HL-60 (cell line): Measurements from ENCODE around the gene NOS1AP.

ENCODE experiments used
- DNase-seq, 2 experiments: peaks; one replicate each; pipeline ENCODE4 v3.0.0-alpha.2; 2010 to 2020; ENCODE audit warnings: low read depth in 1 of 2, low spot score in 1 of 2
- H3K27ac ChIP-seq: fragments of 250-450 bp; sonication (Bioruptor Pico); replicated peaks from 2 replicates; pipeline ENCODE4 v1.5.1; 2020; ENCODE audit warnings: mild to moderate bottlenecking, moderate library complexity
- H3K27me3 ChIP-seq: fragments of 250-450 bp; sonication (Bioruptor Pico); 2 replicates; pipeline ENCODE4 v1.5.1; 2021; ENCODE audit warnings: mild to moderate bottlenecking, moderate library complexity; ENCODE audit not compliant: insufficient read depth, poor library complexity, severe bottlenecking
- H3K4me3 ChIP-seq: replicated peaks from 2 replicates; pipeline ENCODE4 v1.5.1; 2011; ENCODE audit warnings: mild to moderate bottlenecking, control low read depth, low read length; ENCODE audit not compliant: insufficient read depth
- CTCF ChIP-seq: IDR thresholded peaks from one replicate; pipeline ENCODE4 v1.5.1; 2011; ENCODE audit warnings: low read length, control low read depth, inconsistent platforms; ENCODE audit not compliant: insufficient read depth
- GABPA ChIP-seq: IDR thresholded peaks from 2 replicates; pipeline ENCODE4 v1.6.1; 2012; ENCODE audit warnings: low read depth
- POLR2AphosphoS5 ChIP-seq: IDR thresholded peaks from 2 replicates; pipeline ENCODE4 v1.6.1; 2012; ENCODE audit warnings: low read depth
- REST ChIP-seq: IDR thresholded peaks from 2 replicates; pipeline ENCODE4 v1.6.1; 2012; ENCODE audit warnings: low read depth; ENCODE audit not compliant: insufficient replicate concordance
- SPI1 ChIP-seq: IDR thresholded peaks from 2 replicates; pipeline ENCODE4 v1.6.1; 2012; ENCODE audit warnings: low read depth, mild to moderate bottlenecking, borderline replicate concordance

NOS1AP gene

GRCh38 chr1:162218546-162218945 is 149.1 kb downstream of the NOS1AP start:
- Histone ChIP-seq H3K4me3 (no peak overlapping the region), H3K27ac (no peak overlapping the region), H3K27me3 (no peaks in the 10 kb centered on the region)
- no peak for DNase-seq
- TF ChIP-seq POLR2AphosphoS5: no peak
- no peak for TF ChIP-seq SPI1
- no peak for TF ChIP-seq GABPA
- TF ChIP-seq CTCF: no peak
- TF ChIP-seq REST: no peak

GRCh38 chr1:162218975-162219374 is 149.5 kb downstream of the NOS1AP start:
- Histone ChIP-seq H3K4me3 (no peak overlapping the region), H3K27me3 (no peaks in the 10 kb centered on the region), H3K27ac (no peak overlapping the region)
- TF ChIP-seq POLR2AphosphoS5 (no peak), REST (no peak), SPI1 (no peak), GABPA (no peak), CTCF (no peak)
- no peak for DNase-seq

GRCh38 chr1:162219461-162219860 is 150.0 kb downstream of the NOS1AP start:
- H3K27ac ChIP-seq: no peak overlapping the region
- DNase-seq: no peak
- TF ChIP-seq SPI1: no peak
- no peak for TF ChIP-seq REST
- TF ChIP-seq GABPA: no peak
- no peak for TF ChIP-seq CTCF
- TF ChIP-seq POLR2AphosphoS5: no peak
- no peaks in the 10 kb centered on the region for H3K27me3 ChIP-seq
- H3K4me3 ChIP-seq: no peak overlapping the region
